HEK293 (cell line): ENCODE results near the gene SFRP4.
A peak's percentile ranks its signal among the peaks of the same experiment; 100 is the strongest.

Experiments used
- EGR2 ChIP-seq: fragments of 450-650 bp; formaldehyde crosslinking; IDR thresholded peaks from 2 replicates; pipeline ENCODE4 v1.5.1; 2016; ENCODE audit warnings: low read depth, missing biosample characterization, missing genetic modification characterization
- GLIS2 ChIP-seq: fragments of 450-650 bp; formaldehyde crosslinking; IDR thresholded peaks from 2 replicates; pipeline ENCODE4 v1.5.1; 2016; ENCODE audit warnings: missing biosample characterization, missing genetic modification characterization
- KLF16 ChIP-seq: fragments of 450-650 bp; formaldehyde crosslinking; IDR thresholded peaks from 2 replicates; pipeline ENCODE4 v1.5.1; 2017; ENCODE audit warnings: missing biosample characterization, missing genetic modification characterization
- KLF17 ChIP-seq: fragments of 450-650 bp; formaldehyde crosslinking; IDR thresholded peaks from 2 replicates; pipeline ENCODE4 v1.5.1; 2016; ENCODE audit warnings: missing biosample characterization, missing genetic modification characterization
- MYNN ChIP-seq: fragments of 450-650 bp; formaldehyde crosslinking; IDR thresholded peaks from 2 replicates; pipeline ENCODE4 v1.5.1; 2016; ENCODE audit warnings: missing biosample characterization, missing genetic modification characterization, borderline replicate concordance
- PRDM4 ChIP-seq: fragments of 450-650 bp; formaldehyde crosslinking; IDR thresholded peaks from 2 replicates; pipeline ENCODE4 v1.5.1; 2017; ENCODE audit warnings: missing biosample characterization, missing genetic modification characterization
- SCRT2 ChIP-seq: fragments of 450-650 bp; formaldehyde crosslinking; IDR thresholded peaks from 2 replicates; pipeline ENCODE4 v1.5.1; 2016; ENCODE audit warnings: missing biosample characterization, missing genetic modification characterization
- ZBTB44 ChIP-seq: fragments of 450-650 bp; IDR thresholded peaks from 2 replicates; pipeline ENCODE4 v1.5.1; 2018; ENCODE audit warnings: missing biosample characterization, mild to moderate bottlenecking, missing genetic modification characterization
- ZBTB48 ChIP-seq: fragments of 450-650 bp; formaldehyde crosslinking; IDR thresholded peaks from 2 replicates; pipeline ENCODE4 v1.5.1; 2016; ENCODE audit warnings: missing biosample characterization, missing genetic modification characterization
- ZBTB49 ChIP-seq: fragments of 450-650 bp; formaldehyde crosslinking; IDR thresholded peaks from 2 replicates; pipeline ENCODE4 v1.5.1; 2016; ENCODE audit warnings: missing biosample characterization, missing genetic modification characterization, low read depth
- ZFP37 ChIP-seq: fragments of 450-650 bp; formaldehyde crosslinking; IDR thresholded peaks from 2 replicates; pipeline ENCODE4 v1.5.1; 2016; ENCODE audit warnings: missing biosample characterization, missing genetic modification characterization
- ZNF16 ChIP-seq: fragments of 450-650 bp; formaldehyde crosslinking; IDR thresholded peaks from 2 replicates; pipeline ENCODE4 v1.5.1; 2016; ENCODE audit warnings: low read depth, missing biosample characterization, missing genetic modification characterization
- ZNF169 ChIP-seq: fragments of 450-650 bp; formaldehyde crosslinking; IDR thresholded peaks from 2 replicates; pipeline ENCODE4 v1.5.1; 2016; ENCODE audit warnings: missing biosample characterization, missing genetic modification characterization
- ZNF248 ChIP-seq: fragments of 450-650 bp; formaldehyde crosslinking; IDR thresholded peaks from 2 replicates; pipeline ENCODE4 v1.5.1; 2017; ENCODE audit warnings: missing biosample characterization, missing genetic modification characterization
- ZNF280C ChIP-seq: fragments of 450-650 bp; formaldehyde crosslinking; IDR thresholded peaks from 2 replicates; pipeline ENCODE4 v1.5.1; 2016; ENCODE audit warnings: missing biosample characterization, missing genetic modification characterization
- ZNF280D ChIP-seq: fragments of 450-650 bp; formaldehyde crosslinking; IDR thresholded peaks from 2 replicates; pipeline ENCODE4 v1.5.1; 2016; ENCODE audit warnings: missing biosample characterization, missing genetic modification characterization
- ZNF398 ChIP-seq: fragments of 450-650 bp; formaldehyde crosslinking; IDR thresholded peaks from 2 replicates; pipeline ENCODE4 v1.5.1; 2017; ENCODE audit warnings: missing biosample characterization, missing genetic modification characterization
- ZNF510 ChIP-seq: fragments of 450-650 bp; formaldehyde crosslinking; IDR thresholded peaks from 2 replicates; pipeline ENCODE4 v1.5.1; 2018; ENCODE audit warnings: mild to moderate bottlenecking, missing genetic modification characterization, missing biosample characterization; ENCODE audit not compliant: insufficient replicate concordance
- ZNF514 ChIP-seq: fragments of 450-650 bp; formaldehyde crosslinking; IDR thresholded peaks from 2 replicates; pipeline ENCODE4 v1.5.1; 2016; ENCODE audit warnings: missing biosample characterization, missing genetic modification characterization
- ZNF692 ChIP-seq: fragments of 450-650 bp; formaldehyde crosslinking; IDR thresholded peaks from 2 replicates; pipeline ENCODE4 v1.5.1; 2016; ENCODE audit warnings: missing biosample characterization, missing genetic modification characterization
- ZNF830 ChIP-seq: fragments of 450-650 bp; IDR thresholded peaks from 2 replicates; pipeline ENCODE4 v1.5.0; 2018; ENCODE audit warnings: missing biosample characterization, missing genetic modification characterization, low read depth, mild to moderate bottlenecking, moderate library complexity

SFRP4 gene

GRCh38 chr7:37920849-37921805, 4.5 kb upstream of the SFRP4 start (continued):
- TF ChIP-seq ZNF280C (tag by site-specific recombination) (no peak), SCRT2 (tag by site-specific recombination) (no peak), EGR2 (tag by site-specific recombination) (no peak), ZNF510 (no peak), ZNF16 (no peak), ZNF169 (no peak), MYNN (tag by site-specific recombination) (no peak), ZNF398 (tag by site-specific recombination) (peak; percentile 17; the same call in 1 of the 2 replicates), ZFP37 (tag by site-specific recombination) (0 out of 2 replicates have a peak, but pooled peaks have one; percentile 39), ZBTB49 (no peak), ZBTB48 (tag by site-specific recombination) (peak; percentile 83; the same call in 1 of the 2 replicates), ZNF280D (tag by site-specific recombination) (no peak), ZNF692 (no peak), ZBTB44 (tag by site-specific recombination) (no peak), GLIS2 (peak; percentile 85), KLF17 (tag by site-specific recombination) (0 out of 2 replicates have a peak, but pooled peaks have one; percentile 26), ZNF830 (tag by site-specific recombination) (no peak), ZNF248 (no peak), KLF16 (tag by site-specific recombination) (no peak), ZNF514 (tag by site-specific recombination) (no peak), PRDM4 (tag by site-specific recombination) (no peak)
